ENCODE data around the gene DAAM2.

The DAAM2 gene

DNA sequence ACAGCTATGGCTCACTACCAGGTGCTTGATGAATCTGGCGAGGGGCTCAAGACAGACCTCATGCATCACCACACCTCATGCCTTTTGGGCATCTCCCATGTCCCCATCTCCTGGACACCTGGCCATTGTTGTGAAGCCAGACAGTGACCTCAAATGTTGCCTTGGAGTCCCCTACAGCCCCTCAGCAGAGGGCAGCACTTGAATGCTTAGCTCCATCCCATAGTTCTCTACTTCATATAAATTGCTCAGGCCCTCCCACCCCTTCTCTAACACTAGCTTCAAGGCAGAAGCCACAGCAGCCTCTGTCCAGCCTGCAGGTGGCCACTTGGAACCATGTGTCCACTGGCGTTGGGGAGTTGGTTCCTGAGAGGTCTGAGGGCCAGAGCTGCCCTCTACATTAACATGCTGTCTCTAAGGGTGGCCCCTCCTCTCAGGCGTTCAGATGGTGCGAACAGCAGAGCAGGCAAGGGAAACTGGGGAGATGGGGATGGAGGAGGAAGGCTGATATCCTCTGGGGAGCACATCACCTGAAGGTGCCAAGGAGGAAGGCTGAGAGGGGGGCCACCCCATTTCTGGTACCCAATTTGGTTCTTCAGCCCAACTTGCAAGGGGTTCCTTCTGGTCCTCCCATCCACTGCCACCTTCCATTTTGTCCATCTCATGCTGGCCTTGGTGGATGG, 110.8 kb downstream of the DAAM2 start:
- H3K27ac ChIP-seq = no peak overlapping the region
- TF ChIP-seq, protein P1, sequence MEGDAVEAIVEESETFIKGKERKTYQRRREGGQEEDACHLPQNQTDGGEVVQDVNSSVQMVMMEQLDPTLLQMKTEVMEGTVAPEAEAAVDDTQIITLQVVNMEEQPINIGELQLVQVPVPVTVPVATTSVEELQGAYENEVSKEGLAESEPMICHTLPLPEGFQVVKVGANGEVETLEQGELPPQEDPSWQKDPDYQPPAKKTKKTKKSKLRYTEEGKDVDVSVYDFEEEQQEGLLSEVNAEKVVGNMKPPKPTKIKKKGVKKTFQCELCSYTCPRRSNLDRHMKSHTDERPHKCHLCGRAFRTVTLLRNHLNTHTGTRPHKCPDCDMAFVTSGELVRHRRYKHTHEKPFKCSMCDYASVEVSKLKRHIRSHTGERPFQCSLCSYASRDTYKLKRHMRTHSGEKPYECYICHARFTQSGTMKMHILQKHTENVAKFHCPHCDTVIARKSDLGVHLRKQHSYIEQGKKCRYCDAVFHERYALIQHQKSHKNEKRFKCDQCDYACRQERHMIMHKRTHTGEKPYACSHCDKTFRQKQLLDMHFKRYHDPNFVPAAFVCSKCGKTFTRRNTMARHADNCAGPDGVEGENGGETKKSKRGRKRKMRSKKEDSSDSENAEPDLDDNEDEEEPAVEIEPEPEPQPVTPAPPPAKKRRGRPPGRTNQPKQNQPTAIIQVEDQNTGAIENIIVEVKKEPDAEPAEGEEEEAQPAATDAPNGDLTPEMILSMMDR (conservative IDR thresholded peaks at IDR 0.05) = no peak

DNA sequence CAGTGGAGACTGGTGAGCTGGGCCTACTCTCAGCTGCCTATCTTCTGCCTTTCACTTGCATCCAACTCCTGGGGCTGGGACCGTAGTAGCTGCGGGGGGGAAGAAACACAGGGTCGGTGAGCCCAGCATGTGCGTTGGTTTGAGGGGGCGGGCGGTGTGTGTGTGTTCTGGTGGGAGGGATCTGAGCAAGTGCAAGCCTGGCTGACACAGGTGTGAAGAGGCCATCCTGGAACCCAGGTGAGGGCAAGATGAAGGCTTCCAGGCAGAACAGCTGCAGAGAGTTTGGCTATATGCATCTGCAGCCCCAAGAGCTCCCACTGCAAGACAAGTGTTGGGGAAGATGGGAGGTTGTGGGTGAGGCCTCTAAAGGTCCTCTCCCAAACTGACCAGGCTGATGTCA, 111.5 kb downstream of the DAAM2 start:
- no peak overlapping the region for H3K27ac ChIP-seq
- TF ChIP-seq, protein P1 (conservative IDR thresholded peaks at IDR 0.05) = no peak

DNA sequence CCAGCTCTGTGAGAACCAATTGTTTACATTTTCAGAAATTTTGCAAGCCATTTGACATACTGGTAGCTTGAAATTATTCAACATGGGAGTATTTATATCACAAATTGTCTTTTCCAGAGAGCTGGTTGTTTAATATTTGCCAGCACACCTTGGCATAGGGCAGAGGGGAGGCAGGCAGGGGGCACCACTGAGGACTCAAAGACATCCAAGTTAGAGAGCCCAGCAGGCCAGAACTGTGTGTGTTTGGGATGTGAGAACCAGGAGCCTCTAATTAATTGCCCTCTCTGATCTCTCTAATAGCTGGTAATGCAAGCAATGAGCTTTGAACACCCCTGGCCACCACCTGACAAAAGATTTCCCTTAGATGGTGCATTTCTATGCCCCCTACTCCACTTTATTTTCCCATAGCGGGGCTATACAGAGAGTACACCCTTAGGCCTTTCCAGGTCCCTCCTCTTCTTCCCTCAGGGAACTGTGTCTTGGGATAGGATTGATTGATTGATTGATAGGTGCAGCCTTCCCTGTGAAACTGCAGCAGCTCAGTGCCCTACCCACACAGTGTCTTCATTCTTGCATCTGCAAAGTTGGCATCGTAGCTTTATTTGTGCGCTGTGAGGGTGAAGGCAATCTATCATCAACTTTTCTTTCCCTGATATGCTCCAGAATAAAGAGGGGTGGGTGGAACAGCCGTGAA, 112.9 kb downstream of the DAAM2 start:
- H3K27ac ChIP-seq = no peak overlapping the region
- TF ChIP-seq, protein P1 (conservative IDR thresholded peaks at IDR 0.05) = no peak

DNA sequence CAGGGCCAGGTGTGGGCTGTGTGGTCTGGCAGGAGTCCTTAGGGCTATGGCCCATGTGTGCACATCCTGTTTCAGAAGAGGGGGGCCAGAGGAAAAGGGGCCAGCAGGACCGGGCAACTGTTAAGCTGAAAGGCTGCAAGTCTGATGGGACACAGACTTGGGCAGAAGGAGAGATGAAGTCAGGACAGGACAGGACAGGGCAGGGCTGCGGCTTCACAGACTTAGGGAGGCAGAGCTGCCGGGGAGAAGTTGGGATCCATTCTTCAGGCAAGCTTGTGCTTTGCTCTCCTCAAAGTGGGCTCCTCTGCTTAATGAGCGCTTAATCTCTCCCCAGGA, 113.4 kb downstream of the DAAM2 start:
- no peak overlapping the region for H3K27ac ChIP-seq
- TF ChIP-seq, protein P1 (conservative IDR thresholded peaks at IDR 0.05) = no peak

DNA sequence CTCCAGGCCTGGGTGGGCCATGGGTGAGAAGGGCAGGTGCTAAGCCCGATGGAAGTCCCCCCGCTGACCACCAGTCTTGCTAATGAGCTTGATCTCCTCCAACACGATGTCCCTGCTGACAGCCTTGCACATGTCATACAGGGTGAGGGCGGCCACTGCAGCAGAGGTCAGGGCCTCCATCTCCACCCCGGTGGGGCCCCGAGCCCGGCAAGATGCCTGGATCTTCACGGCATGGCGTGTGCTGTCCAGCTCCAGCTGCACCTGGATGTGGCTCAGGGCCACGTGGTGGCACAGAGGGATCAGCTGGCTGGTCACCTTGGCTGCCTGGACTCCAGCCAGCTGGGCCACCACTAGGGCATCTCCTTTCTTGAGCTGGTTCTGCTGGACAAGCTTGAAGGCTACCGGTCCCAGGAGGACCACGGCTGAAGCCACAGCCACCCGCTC, 114.2 kb downstream of the DAAM2 start:
- TF ChIP-seq, protein P1 (conservative IDR thresholded peaks at IDR 0.05) = no peak
- H3K27ac ChIP-seq = no peak overlapping the region

DNA sequence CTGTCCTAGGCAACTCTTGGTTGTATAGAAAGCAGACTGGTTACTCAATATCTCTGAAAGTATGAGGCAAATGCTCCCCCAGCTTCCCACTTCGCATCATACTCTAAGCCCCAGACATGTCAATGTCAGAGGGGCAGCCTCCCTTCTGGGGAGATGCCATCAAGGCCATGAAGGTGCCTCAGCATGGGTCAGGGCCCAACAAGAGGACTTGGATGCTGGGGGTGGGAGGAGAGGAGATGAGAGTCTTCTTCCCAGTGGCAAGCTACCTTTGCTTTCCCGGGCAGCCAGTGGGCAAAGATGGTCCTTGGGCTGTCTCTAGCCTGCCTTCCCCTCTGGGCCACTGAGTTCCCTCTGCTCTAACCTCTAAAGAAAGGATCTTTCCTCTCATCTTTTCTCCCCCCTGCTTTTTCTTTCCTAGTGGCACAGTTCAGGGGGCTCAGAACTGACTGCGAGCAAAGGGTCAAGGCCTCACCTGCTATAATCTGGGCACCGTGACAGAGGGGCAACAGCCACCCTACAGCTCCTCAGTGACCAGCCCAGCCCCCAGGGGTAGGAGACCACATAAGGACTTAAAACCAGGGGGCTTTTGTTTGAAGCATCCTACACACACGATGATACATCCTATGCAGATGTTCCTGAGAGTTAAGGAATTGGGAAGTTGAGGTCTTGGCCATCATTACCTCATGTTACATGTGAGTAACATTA, 115.8 kb downstream of the DAAM2 start:
- no peak overlapping the region for H3K27ac ChIP-seq
- TF ChIP-seq, protein P1 (conservative IDR thresholded peaks at IDR 0.05) = no peak

DNA sequence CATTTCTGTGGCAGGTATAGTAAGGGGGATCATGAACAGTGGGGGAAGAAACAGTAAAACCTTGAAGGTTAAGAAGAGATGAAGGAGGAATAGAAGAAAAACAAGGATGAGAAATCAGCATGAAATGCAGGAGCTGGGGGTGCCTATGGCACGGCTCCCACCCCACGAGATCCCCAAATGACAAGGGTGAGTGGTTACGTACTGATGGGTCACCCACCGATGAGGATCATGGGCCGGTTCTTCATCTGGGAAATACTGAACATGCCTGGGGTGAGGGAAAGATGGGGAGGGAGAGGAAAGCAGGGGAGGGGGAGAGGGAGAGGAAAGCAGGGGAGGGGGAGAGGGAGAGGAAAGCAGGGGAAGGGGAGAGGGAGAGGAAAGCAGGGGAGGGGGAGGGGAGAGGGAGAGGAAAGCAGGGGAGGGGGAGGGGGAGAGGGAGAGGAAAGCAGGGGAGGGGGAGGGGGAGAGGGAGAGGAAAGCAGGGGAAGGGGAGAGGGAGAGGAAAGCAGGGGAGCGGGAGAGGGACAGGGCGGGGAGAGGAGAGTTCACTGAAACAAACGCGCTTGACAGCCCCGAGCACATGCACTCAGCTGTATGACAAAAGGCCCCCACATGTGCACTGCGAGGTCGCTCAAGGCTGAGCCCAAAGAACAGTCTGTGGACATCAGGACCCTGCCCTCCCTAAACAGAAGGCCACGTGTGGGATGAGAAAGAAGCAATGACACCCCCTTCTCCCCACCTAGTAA, 116.8 kb downstream of the DAAM2 start:
- TF ChIP-seq, protein P1 (conservative IDR thresholded peaks at IDR 0.05) = no peak
- no peak overlapping the region for H3K27ac ChIP-seq

Data from VCaP (cell line).